ENCODE results near the gene CBLN3.

- TF ChIP-seq ZNF398 (tag by site-specific recombination; IDR thresholded peaks at IDR 0.05) (no peak), CTCF (tag by site-specific recombination; IDR thresholded peaks at IDR 0.05) (no peak), ZNF639 (tag by site-specific recombination; IDR thresholded peaks at IDR 0.05) (no peak), ZNF274 (IDR thresholded peaks at IDR 0.05; ENCODE audit: low read length) (no peak), ZNF274 (tag by site-specific recombination; IDR thresholded peaks at IDR 0.05; ENCODE audit: borderline replicate concordance) (no peak)
Measured at GRCh38 chr14:24435192-24435810, 5.8 kb upstream of the CBLN3 start.
